GM21526 (cell line): ENCODE results near the gene RNF150.
A peak's percentile ranks its signal among the peaks of the same experiment; 100 is the strongest.

Experiments
- ATAC-seq: cut with Tn5 transposase; IDR thresholded peaks from one replicate; pipeline ENCODE4 v1.9.1; 2021; ENCODE audit warnings: moderate library complexity; ENCODE audit not compliant: unreplicated experiment, low FRiP score

RNF150 gene

GRCh38 chr4:141132072-141132708 lies 1.1 kb downstream of the RNF150 start:
- ATAC-seq: peak; percentile 11

GRCh38 chr4:141131723-141132071 lies 1.6 kb downstream of the RNF150 start:
- ATAC-seq: no peak

- ATAC-seq: no peak
Observed at GRCh38 chr4:141130947-141131605, 2.2 kb downstream of the RNF150 start.

GRCh38 chr4:141127884-141128283 lies 5.4 kb downstream of the RNF150 start:
- ATAC-seq: no peak

GRCh38 chr4:141126769-141127168 lies 6.5 kb downstream of the RNF150 start:
- no peak for ATAC-seq

GRCh38 chr4:141124224-141124623 lies 9.0 kb downstream of the RNF150 start:
- no peak for ATAC-seq

- ATAC-seq: no peak
Observed at GRCh38 chr4:141121768-141122454, 11.4 kb downstream of the RNF150 start.

GRCh38 chr4:141121101-141121500 lies 12.2 kb downstream of the RNF150 start:
- no peak for ATAC-seq

- no peak for ATAC-seq
Observed at GRCh38 chr4:141120036-141120593, 13.2 kb downstream of the RNF150 start.

GRCh38 chr4:141119071-141119470 lies 14.2 kb downstream of the RNF150 start:
- no peak for ATAC-seq

- ATAC-seq: no peak
Observed at GRCh38 chr4:141118381-141118780, 14.9 kb downstream of the RNF150 start.

- no peak for ATAC-seq
Observed at GRCh38 chr4:141117935-141118334, 15.3 kb downstream of the RNF150 start.

GRCh38 chr4:141109983-141110382 lies 23.3 kb downstream of the RNF150 start:
- ATAC-seq: no peak

- ATAC-seq: no peak
Observed at GRCh38 chr4:141107927-141108326, 25.3 kb downstream of the RNF150 start.

- ATAC-seq: no peak
Observed at GRCh38 chr4:141102367-141102766, 30.9 kb downstream of the RNF150 start.

- ATAC-seq: no peak
Observed at GRCh38 chr4:141101511-141101910, 31.8 kb downstream of the RNF150 start.

- ATAC-seq: no peak
Observed at GRCh38 chr4:141099326-141099725, 33.9 kb downstream of the RNF150 start.

- no peak for ATAC-seq
Observed at GRCh38 chr4:141098163-141098562, 35.1 kb downstream of the RNF150 start.

- ATAC-seq: no peak
Observed at GRCh38 chr4:141090473-141090872, 42.8 kb downstream of the RNF150 start.

GRCh38 chr4:141081921-141082395 lies 51.3 kb downstream of the RNF150 start:
- ATAC-seq: no peak

GRCh38 chr4:141080668-141081067 lies 52.6 kb downstream of the RNF150 start:
- no peak for ATAC-seq
